D341Med (cell line): ENCODE data around the gene STARD7.
"Not testable (repeated sequence)": the region's sequence is repeated elsewhere in the genome, so short reads cannot be mapped to it uniquely, and the experiment has no call there.

Experiments used
- DNase-seq: peaks from one replicate; pipeline ENCODE4 v3.0.0; 2012; ENCODE audit warnings: low spot score

Gene STARD7

DNA sequence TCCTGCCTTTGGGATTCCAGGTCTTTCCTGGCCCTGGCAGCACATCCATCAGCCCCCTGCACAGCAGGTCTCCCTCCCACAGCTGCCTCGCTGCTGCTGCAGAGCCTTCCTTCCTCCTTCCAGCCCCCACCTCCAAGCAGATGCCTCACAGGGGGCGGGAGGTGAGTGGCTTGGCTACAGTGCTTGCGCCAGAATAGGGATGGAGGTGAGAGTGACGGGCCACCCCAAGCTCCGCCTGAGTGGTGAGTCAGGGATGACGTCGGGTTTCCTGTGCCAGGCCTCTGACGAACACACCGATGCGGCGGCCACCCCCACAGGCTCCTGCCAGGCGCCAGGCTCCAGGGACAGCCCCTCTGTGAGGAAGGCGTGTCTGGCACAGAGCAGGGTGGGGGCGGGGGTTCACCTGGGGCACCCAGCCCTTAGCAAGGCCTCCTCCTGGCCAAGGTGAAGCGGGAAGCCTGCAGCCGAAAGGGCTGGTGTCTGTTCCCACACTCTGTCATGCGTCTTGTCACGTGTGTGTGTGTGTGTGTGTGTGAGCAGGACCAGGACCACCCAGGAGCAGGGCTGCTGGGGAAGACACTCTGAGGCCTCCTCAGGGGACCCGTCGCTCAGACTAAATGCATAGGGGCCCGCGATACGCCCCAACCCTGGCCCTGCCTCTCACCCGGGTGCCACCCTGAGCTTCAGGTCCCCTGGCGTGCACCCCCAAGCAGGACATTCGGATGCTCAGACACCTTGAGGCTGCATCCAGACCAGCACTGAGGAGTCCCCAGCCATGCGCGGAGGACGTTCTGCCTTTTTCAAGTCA lies 60.0 kb downstream of the STARD7 start:
- DNase-seq, result peak; percentile 29

DNA sequence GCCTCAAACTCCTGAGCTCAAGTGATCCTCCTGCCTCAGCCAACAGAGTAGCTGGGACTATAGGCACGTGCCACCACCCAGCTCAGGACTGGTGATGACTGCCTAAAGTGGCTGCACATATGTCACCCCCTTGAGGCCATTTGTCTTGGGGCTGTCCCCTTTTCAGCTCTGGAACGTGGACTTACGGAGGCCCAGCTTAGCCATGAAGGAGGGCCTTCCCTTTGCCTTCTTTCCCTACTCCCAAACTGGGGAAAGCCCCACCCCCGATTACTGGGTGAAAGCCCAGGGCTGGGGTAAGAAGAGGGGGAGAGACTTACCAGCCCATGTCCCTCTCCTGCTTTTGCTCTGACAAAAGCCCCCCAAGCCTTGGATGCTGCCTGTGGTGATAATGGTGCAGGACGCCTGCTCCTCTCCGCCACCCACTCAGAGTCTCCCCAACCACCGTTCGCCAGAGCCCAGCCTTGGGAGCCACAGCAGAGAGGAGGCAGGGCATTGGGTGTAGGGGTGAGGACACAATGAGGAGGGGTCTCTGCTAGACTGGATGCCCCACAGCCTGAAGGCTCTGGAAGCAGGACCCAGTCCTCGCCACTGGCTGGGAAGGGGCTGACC lies 60.9 kb downstream of the STARD7 start:
- DNase-seq, result no peak

DNA sequence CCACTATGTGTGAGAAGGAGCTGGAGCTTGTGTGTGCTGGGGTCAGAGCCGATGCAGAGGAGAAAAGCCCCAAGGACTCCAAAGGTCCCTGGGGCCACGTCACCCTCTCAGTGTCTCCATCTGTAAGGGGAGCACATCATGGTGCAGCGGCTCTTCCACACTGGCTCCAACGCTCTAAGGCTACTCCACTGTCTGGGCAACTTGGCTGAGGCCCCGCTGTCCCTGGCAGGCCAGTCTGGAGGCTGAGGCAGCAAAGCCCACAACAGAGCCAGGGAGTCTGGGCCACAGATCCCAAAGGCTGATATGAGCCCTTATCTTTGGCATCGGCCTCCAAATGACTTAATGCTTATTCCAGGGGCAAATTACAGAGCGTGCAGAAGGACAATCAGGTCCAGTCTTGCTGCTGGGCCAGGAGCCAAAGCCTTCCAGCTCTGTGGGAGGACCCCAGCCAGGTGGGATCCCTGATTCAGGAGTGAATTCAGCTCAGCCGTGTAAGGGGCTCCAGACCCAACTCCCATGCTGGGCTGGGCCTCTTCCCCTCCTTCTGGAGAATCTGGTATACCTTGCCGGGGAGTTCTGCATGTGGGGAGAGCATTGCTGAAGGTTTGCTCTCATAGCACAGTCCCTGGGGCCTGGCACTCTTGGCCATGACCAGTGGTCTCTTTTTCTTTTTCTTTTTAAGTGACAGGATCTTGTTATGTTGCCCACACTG lies 61.6 kb downstream of the STARD7 start:
- no peak for DNase-seq

DNA sequence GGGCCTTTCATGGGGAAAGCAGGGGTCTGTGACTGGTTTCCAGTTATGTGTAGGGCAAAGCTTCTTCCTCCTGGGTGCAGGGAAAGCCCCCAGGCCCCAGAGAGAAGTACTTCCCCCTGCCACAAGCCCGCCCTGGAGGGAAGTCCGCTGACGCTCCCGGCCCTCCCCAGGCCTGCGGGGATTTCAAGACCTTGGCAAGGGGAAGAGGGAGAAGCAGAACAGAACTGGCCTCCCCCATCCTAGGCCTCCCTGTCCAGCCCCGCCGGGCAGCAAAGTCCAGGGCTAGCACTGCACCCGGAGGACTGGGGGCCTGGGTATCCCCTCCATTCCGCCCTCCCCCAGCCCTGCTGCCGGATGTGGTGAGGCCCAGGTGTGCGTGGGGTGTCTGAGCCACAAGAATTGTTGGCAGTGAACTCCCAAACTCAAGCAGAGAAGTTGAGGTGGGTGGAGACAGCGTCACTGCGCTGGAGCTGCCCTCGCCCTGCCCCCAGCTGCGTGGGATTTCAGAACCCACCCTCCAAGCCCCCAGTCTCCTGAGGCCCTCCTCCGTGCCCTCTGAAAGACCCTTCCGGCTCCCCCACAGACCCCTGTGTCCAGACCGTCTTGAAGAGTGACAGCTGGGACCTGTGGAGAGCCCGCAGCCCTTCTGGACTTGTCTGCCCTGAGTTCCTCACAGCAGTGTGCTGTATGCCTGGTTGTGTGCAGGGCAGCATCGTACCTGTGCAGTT lies 62.3 kb downstream of the STARD7 start:
- no peak for DNase-seq

DNA sequence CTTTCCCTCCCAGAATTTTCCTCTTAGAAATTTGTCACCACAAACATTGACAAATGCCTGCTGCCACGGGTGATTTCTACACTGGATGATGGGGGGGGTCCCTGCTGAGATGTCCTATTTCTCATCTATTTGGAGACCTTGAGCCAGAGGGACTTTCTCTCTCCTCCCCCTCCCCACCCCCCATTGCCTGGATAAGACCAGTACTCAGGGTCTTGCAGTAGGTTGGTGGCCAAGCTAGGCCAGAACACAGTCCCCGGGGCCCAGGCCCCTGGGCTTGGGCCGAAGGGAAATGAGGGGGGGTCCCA lies 62.8 kb downstream of the STARD7 start:
- DNase-seq, result no peak

DNA sequence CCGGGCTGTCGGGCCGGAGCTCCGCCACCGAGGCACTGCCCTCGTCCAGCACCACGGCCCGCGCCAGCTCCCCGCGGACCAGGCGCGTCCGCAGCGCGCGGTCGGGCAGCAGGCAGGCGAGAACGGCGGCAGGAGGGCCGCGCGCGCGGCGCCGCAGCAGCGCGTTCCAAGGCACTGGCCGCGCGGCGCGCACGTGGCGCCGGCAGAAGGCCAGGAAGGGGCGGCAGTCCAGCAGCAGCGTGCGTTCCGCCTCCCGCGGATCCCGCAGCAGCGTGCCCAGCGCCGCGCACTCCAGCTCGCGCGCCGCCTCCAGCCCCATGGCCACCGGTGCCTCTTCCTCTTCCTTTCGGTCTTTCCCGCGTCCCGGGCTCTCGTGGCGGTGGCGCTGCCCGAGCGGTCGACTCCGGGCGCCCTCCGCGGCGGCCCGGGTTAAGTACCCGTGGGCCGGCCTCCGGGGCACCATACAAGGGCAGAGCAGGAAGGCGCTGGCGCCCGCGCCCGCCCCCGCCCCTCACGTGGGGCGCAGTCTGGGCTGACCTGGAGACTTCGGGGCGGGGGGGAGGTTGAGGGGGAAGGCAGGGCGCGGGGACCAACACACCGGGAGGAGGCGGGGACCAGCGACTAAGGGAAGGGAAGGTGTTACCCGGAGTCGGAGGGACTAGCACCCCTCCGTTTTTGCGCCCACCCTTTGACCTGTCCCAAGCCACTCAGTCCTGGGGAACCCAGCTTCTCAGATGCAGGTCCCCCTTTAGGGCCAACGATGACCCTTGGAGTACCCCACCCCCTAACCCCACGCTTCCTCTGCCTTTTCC lies 63.4 kb downstream of the STARD7 start, which contains the start of gene DUSP2:
TSS of gene DUSP2 (minus strand) at position 405 of the 812 bp plus-strand sequence. CDS start at position 319, 86 bp downstream.
- DNase-seq, result peak; percentile 91

DNA sequence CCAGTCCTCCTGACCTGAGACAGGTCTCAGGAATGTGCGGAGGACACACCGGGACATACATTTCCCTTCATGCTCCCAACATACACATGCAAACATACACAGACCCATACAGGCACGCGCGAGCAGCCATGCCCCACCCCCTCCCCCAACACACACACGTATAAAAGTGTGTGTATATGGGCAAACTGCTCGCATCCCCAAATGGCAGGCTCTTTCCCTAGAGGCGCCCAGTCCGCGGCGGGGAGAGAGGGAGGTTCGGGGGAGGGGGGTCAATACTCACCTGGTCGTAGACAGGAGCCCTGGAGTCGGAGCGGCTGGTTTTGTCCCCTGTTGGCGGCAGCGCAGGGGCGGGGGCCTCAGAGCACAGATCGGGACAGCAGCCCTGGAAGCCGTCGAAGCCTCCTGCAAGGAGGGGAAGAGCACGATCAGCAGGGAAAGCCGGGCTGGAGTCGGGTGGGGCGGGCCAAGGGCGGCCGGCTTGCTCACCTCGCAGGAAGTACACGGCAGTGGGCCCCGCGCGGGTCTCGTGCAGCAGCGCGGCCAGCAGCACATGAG lies 64.1 kb downstream of the STARD7 start:
- no peak for DNase-seq

DNA sequence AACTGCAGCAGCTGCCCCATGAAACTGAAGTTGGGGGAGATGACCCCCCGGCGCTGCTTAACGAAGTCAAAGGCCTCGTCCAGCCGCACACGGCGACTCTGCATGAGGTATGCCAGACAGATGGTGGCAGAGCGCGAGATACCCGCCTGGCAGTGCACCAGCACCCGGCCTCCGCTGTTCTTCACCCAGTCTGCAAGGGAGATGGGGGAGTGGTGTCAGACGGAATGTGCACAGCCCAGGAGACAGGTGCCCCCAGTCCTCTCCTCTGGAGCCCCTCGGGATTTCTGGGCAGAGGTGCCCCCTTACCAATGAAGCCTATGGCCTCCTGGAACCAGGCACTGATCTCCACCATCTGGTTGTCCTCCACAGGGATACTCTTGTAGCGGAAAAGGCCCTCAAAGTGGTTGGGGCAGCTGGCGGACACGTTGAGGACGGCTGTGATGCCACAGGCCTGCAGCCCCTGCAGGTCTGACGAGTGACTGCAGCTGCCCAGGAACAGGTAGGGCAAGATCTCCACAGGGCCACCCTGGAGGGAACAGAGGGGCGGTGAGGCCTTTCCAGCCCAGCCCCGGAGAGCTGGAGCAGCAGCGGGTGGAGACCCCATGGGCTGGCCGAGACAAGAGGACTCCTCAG lies 64.7 kb downstream of the STARD7 start:
- peak; percentile 64 for DNase-seq

DNA sequence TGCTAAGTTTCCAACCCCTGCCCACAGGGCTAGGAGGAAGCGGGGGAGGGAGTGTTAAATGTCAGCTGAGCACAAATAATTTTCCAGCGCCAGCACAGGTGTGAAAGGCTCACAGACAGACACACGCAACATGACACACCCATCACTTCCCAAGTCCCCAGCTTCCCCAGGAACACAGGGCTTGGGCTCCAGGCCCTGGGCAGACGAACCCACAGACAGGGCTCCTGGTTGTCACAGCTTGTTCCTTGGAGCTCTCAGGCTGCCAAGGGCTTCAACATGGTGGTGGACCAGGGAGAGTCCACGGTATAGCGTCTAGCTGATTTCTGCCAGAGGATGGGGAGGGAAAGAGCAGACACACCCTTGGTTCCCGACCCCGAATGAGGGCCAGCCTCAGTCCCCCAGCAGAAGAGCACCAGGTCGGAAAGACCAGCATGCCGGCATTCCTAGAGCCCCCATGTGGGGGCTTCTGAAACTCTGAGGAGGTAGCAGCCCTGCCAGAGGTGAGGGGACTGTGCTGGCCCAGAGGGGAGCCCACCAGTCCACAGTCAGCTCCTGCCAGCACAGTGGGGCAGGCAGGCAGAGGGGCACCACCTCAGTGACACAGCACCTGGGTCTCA lies 65.3 kb downstream of the STARD7 start:
- no peak for DNase-seq

DNA sequence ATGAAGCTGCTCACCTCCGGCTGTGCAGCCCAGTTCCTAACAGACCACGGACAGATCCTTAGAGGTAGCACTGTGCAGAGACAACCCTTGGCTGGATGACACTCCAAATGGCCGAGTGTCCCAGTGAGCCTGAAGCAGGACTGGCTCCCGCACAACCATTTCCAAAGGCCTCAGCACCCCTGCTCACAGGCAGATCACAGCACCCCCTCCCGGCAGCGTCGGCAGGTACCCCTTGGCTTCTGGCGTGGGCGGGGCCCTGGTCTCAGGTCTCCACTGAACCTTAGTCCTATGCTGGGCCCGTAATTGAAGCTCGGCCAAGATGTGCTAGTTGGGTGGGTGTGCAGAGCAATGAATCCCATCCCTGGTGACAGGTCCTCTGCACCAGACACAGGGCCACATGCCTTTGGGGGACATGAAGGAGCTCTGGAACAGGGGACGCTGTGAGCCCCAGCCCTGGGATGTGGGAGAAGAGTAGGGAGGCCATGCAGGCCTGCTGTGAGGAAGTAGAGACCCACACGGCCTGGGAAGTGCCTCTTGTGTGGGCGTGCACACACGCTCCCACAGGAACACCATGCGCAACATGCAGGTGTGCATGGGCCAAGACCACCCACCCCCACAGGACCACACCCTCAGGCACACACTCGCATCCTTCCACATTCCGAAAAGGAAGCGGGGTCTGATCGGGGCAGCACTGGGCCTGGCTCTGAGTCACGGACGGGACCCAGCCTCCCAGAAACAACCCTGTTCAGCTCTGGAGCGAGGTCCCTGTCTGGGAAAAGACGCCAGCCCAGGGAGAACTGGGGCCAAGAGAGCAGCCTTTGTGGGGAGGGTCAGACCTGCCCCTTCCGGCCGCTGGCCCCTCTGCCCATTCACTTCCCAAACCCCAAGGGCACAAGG lies 66.2 kb downstream of the STARD7 start:
- no peak for DNase-seq

DNA sequence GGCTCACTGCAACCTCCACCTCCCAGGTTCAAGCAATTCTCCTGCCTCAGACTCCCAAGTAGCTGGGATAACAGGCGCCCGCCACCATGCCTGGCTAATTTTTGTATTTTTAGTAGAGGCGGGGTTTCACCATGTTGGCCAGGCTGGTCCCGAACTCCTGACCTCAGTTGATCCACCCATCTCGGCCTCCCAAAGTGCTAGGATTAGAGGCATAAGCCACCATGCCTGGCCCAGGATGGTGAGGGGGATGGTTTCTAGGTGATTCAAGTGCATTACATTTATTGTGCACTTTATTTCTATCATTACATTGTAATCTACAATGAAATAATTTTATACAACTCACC lies 67.0 kb downstream of the STARD7 start:
- not testable (repeated sequence) for DNase-seq

DNA sequence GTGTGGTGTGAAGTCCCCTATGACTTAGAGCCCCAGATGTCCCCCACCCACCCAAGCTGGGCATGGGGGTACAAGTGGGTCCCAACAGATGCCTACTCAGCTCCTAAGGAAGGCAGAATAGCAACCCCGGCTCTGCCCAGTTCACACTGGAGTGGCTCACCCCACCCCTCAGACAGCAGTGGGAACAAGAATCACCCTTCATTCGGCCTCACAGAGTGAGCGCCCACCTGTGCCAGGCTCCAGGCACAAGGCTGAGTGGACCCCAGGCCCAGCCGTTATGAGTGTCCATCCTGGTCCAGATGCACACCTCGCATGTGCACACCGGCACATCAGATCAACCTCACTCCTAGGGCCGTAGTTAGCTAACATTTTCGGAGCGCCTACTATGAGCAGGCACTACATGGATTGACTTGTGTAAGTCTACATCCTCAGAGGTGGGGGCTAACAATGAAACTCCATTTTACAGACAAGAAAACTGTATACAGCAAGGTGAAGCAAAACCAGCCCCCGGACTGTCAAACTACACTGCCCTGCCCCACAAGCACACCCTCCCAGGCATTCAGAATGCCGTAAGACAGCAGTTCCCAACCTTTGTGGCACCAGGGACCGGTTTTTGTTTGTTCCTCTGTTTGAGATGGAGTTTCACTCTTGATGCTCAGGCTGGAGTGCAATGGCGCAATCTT lies 67.5 kb downstream of the STARD7 start:
- DNase-seq, result no peak

DNA sequence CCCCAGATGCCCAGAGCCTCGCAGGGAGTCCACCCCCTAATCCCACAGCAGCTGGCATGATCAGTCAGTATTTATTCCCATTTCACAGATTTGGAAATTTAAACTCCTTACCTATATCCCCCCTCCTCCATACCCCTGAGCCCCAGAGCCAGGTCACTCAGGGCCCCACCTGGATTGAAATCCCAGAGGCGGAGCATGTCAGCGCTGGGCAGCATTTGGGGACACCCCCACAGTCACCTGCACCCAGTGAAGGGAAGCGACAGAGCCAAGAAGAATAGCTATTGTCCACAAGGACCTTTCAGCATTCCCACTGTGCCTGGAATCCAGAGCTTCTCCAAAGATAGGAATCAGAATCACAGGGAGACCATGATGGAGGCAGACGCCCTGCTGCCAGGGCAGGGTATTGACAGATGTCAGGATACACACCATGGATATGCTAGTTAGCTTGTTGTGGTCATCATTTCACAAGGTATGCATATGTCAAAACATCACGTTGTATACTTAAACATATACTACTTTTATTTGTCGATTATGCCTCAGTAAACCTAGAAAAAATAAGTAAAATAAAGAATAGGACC lies 69.4 kb downstream of the STARD7 start:
- no peak for DNase-seq

DNA sequence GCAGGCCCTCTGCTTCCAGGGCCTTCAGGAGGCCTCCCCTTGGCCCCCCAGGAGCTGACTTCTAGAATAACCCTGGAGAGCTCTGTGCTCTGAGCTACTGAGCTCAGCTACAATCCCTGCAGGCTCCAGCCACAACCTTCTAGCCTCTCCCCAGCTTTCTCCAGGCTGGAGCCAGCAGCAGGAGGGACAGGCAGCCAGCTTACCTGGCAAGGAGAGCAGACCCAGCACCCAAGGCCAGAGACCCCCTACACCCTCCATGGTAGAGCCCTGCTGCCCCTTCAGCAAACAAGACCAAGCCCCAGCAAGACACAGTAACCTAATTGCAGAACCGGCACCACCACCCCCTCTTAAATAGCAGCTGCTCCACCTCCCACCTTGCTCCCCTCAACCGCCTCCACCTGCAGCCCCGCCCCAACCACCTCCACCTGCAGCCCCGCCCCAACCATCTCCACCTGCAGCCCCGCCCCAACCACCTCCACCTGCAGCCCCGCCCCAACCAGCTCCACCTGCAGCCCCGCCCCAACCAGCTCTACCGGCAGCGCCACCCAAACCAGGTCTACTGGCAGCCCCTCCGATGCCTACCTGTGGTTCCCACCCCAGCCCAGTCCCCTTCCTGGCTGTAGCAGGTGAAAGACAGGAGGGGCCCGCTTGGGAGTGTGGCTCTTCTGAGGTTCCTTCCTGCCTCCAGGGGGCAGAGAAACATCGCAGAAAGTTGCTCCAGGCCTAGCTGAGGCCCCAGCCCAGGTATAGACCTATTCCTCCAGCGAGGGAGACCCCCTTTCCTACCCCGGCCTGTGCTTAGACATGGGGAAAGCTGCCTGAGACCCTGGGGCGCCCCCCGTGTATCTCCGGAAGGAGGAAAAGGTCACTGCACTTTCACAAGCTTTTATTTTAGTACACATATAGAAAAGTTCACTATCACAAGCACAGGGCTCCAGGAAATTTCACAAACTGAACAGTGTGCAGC lies 70.2 kb downstream of the STARD7 start, which contains the start of gene ASTL:
TSS of gene ASTL (minus strand) at position 324 of the 967 bp plus-strand sequence. CDS start at position 258, 66 bp downstream.
- peak; percentile 81 for DNase-seq

DNA sequence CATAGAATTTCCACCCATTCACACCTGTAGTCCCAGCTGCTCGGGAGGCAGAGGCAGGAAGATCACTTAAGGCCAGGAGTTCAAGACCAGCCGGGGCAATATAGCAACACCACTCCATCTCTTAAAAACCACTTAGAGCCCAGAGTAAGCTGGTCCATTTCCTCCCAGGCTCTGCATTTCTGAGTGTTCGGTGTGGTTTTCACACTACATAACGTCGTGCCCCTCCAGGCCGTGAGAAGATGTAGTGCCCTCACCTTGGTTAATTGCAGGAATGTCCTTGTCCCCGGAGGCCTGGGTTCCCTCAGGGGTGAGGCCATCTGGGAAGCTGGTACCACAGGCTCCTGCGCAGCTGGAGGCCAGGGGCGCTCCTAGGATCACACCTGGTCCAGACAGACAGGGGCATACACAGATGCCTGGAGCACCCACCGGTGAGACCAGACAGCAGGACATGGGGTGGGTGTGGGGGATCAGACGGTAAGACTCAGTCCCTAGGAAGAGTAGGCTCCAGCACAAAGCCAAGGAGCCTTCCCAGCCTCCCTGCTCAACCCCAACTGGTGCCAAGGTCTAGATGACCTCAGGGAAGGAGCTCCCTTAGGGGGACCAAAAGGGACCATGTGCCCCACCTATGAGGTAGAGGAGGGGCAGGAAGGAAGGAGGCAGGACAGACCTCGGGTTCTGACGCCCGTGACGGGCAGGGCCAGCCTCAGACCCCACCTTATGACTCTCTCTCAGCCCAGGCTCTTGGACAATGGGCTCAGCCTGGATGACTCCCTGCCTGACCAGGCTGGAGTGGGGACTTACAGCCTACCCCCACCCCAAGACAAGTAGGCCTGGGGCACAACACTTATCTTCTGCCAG lies 71.1 kb downstream of the STARD7 start:
- DNase-seq, result no peak

DNA sequence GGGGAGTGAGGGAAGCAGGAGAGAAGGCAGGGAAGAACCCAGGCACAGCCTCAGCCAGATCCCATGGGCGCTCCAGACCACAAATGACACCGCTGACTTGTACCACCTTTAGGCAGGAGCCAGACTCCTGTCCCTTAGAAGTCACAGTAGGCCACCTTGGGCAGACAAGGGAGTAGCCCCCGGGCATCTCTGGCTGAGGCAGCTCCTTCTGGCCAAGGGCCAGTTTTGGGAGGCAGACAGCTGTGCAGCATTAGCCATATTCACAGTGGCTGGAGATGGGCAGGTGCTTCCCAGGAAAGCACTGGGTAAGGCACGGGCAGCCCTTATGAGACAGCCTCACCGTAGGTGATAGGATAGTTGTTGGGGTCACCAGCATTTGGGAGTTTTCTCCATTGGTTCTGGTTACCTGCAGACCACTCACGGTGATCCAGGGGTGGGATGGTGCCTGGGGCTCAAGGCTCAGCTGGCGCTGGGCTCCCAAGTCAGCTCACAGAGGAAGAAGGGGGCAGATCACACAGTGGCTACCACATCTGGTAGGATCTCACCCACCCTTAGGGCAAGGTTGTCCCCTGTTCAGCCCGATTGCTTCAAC lies 72.4 kb downstream of the STARD7 start:
- DNase-seq, result no peak
